GM19395 (cell line): ENCODE measurements around the gene STARD8.
"Not testable (repeated sequence)": the region's sequence is repeated elsewhere in the genome, so short reads cannot be mapped to it uniquely, and the experiment has no call there.

ENCODE experiments used
- ATAC-seq: cut with Tn5 transposase; IDR thresholded peaks from one replicate; pipeline ENCODE4 v1.9.1; 2021; ENCODE audit warnings: mild to moderate bottlenecking, moderate library complexity; ENCODE audit not compliant: unreplicated experiment

STARD8 gene, protein sequence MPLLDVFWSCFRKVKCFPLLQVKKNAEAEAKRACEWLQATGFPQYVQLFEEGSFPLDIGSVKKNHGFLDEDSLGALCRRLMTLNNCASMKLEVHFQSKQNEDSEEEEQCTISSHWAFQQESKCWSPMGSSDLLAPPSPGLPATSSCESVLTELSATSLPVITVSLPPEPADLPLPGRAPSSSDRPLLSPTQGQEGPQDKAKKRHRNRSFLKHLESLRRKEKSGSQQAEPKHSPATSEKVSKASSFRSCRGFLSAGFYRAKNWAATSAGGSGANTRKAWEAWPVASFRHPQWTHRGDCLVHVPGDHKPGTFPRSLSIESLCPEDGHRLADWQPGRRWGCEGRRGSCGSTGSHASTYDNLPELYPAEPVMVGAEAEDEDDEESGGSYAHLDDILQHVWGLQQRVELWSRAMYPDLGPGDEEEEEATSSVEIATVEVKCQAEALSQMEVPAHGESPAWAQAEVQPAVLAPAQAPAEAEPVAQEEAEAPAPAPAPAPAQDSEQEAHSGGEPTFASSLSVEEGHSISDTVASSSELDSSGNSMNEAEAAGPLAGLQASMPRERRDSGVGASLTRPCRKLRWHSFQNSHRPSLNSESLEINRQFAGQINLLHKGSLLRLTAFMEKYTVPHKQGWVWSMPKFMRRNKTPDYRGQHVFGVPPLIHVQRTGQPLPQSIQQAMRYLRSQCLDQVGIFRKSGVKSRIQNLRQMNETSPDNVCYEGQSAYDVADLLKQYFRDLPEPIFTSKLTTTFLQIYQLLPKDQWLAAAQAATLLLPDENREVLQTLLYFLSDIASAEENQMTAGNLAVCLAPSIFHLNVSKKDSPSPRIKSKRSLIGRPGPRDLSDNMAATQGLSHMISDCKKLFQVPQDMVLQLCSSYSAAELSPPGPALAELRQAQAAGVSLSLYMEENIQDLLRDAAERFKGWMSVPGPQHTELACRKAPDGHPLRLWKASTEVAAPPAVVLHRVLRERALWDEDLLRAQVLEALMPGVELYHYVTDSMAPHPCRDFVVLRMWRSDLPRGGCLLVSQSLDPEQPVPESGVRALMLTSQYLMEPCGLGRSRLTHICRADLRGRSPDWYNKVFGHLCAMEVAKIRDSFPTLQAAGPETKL

DNA sequence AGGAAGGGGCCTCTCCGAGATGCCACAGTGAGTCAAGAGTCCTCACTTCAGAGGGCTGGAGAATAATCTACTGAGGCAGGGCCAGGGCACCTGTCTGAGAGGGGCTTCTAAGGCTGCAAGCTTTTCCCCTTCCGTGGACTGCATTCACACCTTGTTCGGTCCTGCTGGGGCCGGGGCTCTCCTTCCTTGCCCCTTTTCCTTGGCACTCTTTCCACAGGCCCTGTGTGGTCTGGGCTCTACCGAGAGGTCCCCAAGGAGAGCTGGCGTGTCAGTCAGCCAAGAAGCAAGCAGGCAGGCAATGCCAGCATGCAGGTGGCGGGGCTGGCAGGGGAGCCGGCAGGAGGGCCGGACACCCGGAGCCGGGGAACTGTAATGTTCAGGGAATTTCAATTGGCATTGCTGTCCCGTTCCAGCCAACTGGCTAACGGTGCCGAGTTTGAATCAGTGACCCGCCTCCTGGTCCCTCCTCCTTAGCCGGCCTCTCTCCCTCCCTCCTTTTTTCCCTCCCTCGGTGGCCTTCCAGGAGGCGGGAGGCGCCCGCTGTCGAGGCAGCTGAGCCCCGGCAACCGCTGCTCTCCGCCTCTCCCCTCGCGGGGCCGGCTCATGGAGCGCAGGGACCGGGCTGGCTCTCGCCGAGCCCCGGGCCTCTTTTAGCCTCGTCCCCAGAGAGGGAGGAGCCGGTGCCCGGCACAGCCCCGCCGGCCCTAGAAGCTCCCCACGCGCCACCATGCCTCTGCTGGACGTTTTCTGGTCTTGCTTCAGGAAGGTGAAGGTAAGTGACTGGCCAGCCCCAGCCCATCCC lies at the start of gene STARD8:
Gene STARD8 (plus strand): TSS at position 511 of the 802 bp plus-strand sequence. CDS start 217 bp downstream, at position 728.
- no peak for ATAC-seq

DNA sequence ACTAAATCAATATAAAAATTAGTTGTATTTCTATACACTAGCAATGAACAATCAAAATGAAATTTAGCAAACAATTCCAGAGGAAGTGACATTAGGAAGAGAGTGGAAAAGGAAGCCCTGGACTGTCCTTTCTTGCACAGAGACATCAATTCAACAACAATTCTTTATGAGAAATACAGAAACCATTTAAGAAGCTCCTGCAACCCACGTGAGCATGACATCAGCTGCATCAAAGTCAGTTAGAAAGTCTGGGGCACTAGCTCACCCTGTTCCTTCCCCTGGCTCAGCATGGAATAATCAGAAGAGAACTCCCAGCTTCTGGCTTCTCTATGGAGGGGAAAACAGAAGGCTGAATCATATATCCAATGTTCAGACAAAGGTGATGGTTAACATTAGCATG lies 48.6 kb upstream of the STARD8 start:
- no peak for ATAC-seq

- no peak for ATAC-seq
These were observed 48.0 kb upstream of the STARD8 start for GRCh38 chrX:68599256-68600152.

DNA sequence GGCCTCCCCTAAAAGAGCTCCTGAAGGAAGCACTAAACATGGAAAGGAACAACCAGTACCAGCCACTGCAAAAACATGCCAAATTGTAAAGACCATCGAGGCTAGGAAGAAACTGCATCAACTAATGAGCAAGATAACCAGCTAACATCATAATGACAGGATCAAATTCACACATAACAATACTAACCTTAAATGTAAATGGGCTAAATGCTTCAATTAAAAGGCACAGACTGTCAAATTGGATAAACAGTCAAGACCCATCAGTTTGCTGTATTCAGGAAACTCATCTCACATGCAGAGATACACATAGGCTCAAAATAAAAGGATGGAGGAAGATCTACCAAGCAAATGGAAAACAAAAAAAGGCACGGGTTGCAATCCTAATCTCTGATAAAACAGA lies 43.2 kb upstream of the STARD8 start:
- ATAC-seq: not testable (repeated sequence)

DNA sequence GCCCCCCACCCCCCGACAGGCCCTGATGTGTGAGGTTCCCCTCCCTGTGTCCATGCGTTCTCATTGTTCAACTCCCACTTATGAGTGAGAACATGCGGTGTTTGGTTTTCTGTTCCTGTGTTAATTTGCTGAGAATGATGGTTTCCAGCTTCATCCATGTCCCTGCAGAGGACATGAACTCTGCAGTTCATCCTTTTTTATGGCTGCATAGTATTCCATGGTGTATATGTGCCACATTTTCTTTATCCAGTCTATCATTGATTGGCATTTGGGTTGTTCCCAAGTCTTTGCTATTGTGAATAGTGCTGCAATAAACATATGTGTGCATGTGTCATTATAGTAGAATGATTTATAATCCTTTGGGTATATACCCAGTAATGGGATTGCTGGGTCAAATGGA lies 32.7 kb upstream of the STARD8 start:
- ATAC-seq: not testable (repeated sequence)

DNA sequence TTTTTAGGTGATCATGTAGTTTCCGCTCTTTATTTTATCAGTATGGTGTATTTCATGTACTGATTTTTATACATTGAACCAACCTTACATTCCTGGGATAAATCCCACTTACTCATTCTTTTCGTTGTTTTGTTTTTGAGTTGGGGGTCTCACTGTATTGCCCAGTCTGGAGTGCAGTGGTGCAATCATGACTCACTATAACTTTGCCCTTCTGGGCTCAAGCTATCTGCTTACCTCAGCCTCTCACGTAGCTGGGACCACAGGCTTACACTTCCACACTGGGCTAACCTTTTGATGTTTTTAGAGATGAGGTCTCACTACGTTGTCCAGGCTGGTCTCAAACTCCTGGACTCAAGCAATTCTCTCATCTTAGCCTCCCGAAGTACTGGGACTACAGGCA lies 19.5 kb upstream of the STARD8 start:
- no peak for ATAC-seq

DNA sequence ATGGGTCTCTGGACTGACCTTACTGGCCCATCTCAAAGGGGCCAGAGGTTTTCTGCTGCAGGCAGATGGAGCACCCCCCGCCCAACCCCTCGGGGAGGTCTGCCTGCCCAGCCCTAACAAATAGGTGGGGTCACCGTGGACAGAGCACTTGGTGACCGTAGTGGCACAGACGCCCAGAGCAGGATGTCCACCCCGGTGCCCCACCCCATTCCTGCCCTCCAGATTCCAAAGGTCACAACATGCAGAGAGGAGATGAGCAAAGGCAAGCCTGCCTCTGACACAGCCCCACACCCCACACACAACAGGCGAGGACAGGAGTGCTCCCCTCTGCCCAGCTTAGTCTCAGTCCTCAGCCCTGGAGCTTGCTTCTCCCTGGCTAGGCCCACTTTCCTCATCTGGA lies 17.5 kb upstream of the STARD8 start:
- not testable (repeated sequence) for ATAC-seq

GRCh38 chrX:68631336-68631735 lies 16.1 kb upstream of the STARD8 start:
- ATAC-seq: no peak

DNA sequence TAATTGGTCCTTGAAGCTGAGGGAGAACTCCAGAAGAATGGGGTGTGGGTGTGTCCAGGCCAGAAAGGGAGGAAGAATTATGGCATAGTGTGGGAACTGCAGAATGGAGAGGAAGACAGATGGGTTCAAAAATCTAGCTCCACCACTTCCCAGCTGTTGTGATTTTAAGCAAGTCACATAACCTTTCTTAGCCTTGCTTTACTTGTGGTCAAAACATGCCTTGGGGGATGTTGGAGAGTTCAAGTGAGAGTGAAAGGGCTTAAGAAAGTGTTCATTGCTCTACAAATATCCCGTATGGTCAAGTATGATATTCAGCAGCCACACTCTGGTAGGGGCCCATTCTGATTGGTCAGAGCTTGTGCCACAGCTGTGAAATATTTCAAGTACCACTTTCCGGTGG lies 15.0 kb upstream of the STARD8 start:
- no peak for ATAC-seq

DNA sequence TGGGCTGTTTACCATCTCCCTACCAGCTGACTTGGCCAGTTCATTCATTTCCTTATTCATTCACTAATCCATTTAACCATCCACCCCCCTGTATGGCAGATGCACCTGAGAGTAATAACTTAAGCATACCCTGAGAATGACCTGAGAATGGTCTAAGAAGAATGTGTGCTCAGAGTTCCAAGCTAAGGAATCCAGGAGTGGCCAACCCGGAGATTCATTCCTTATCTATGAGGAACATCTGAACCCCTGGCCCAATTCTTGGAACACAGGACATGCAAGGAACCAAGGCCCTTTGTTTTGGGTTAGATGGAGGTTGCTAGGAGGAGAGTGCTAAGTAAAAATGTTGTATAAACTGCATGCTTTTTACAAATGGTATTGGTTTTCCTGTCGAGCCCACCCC lies 13.5 kb upstream of the STARD8 start:
- ATAC-seq: no peak

DNA sequence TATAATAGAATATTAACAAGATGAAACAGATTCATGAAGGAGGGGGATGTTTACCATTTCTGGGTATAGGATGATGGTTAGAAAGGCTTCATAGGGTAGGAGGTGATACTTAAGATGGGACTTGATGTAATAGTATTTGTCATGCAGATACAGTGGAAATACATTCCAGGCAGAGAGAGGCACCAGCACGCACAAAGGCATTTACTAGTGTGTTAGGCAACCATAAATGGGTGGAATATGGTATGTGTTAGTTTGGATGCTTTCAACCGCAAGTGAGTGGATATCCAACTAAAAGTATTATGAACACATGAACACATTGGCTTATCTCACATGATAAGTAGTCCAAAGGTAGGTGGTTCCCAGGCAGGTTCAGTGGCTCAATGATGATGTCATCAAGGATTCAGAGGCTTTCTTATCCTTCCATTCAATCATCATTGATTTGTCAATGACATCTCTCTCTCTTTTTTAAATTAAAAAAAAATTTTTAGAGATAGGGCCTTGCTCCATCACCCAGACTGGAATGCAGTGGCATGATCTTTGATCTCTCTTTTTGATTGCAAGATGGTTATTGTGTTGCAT lies 12.7 kb upstream of the STARD8 start:
- no peak for ATAC-seq

DNA sequence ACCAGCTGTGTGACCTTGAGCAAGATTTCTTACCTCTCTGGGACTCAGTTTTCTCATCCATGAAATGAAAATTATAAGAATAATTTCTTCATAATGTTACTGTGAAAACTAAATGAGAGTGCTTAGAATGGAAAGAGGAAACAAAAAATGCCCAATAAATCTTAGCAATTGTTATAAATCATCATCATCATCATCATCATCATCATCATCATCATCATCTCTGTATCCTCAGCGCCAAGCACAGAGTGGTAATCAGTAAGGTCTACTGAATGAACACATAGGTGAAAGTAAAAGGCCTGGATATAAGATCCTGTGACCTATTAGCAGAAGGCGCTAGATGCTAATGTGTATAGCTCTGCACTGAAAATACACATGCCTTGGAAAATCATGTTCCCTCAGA lies 6.8 kb upstream of the STARD8 start:
- ATAC-seq: no peak

DNA sequence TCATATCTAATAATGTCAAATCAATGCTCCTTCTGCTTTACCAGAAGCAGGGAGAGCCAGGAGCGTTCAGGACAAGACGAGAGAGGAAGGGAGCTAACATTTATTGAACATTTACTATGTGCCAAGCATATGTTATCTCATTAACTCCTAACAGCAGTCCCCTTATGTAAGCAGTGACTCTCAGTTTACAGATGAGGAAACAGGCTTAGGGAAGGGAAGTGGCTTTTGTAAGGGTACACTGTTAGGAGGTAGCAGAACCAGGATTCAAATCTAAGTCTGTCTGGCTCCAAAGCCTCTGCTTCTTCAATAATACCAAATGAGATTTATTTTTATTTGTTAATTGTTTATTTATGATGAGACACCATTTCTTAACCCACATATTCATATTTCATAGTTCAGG lies 2.6 kb upstream of the STARD8 start:
- no peak for ATAC-seq

DNA sequence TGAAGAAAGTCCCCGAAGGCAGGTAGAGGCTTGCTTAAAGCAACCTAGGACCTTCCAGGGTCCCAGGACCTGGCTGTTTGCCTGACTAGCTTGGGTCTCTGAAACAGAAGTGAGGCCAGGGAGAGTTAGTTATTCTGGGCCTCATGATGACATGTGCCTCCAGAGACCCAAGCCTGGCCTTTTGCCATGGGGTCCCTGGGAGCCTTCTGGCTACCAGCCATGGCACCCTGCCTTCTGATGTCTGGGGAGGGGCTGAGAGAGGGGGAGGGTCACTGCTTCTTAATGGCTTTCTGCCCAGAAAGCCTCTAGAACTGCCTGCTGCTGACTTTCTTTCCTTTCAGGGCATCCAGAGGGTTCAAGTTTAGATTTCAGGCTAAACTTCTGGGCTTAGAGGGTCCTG lies 1.0 kb upstream of the STARD8 start:
- no peak for ATAC-seq

- ATAC-seq: no peak
These were observed 1.5 kb downstream of the STARD8 start for GRCh38 chrX:68648960-68649359.

GRCh38 chrX:68650491-68650890 lies 3.0 kb downstream of the STARD8 start:
- no peak for ATAC-seq

DNA sequence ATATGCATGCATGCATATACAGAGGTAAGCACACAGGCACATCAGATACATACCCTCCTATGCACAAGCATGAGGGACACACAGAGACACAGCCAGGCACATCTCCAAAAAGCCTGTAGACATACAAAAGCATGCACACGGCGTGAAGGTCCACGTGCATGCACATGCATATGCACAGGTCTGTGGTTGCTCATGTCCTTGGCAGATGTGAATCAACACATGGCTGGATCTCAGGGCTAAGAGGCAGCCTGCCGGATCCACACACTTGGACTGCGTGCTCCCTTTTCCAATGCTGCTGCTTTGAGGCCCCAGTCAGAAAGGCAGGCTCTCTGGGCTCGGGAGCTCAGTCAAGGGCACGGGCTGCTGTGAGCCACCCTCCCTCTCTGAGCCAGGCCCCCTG lies 3.6 kb downstream of the STARD8 start:
- no peak for ATAC-seq

DNA sequence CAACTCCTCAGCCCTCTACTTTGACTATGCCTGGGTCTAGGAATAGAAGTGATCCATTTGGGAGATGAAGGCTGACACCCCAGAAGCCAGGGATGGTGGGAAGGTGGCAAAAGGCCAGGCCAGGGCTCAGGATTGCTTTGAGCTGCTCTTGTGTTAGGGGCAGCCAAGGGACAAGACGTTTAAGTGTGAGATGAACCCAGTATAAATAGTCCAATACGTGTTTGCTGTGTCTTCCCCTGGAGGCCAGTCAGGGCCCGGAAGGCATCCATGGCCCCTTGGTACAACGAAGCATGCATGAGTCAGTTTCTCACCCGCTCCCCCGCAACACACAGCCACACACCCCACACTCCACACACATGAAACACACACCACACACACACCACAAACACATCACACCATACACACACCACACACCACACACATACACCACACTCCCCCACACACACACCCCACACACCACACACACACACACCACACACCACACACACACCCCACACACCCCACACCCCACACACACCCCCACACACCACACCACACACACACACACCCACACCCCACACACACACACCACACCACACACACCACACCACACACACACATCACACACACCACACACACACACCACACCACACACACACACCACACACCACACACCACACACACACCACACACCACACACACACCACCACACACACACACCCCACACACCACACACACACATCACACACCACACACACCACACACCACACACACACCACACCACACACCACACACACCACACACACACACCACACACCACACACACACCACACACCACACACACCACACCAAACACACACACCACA lies 5.1 kb downstream of the STARD8 start:
- ATAC-seq: no peak
